Hematopoietic multipotent progenitor cell (in vitro differentiated cells): ENCODE measurements around the gene RAB29. TPM values are rescaled to one million over a fixed set of nuclear protein-coding genes. Genes with fewer than 3 reads are reported as not detected.

Source experiments
- DNase-seq, 3 donors: peaks; one replicate each; pipeline ENCODE4 v3.0.0-alpha.2; 2011 to 2015; ENCODE audit warnings: low read depth in 2 of 3, low spot score in 2 of 3
- total RNA-seq: library from RNA; depleted of rRNA; stranded (reverse); fragments of >200 nt; gene quantifications from one replicate; pipeline ENCODE4 v1.2.3, GENCODE V29; 2012

RAB29 gene
- total RNA-seq, 1 donor = 14.0 TPM

GRCh38 chr1:205766570-205766969 is 8.7 kb downstream of the RAB29 start:
- no peak for DNase-seq

GRCh38 chr1:205766038-205766437 is 9.2 kb downstream of the RAB29 start:
- no peak for DNase-seq

DNA sequence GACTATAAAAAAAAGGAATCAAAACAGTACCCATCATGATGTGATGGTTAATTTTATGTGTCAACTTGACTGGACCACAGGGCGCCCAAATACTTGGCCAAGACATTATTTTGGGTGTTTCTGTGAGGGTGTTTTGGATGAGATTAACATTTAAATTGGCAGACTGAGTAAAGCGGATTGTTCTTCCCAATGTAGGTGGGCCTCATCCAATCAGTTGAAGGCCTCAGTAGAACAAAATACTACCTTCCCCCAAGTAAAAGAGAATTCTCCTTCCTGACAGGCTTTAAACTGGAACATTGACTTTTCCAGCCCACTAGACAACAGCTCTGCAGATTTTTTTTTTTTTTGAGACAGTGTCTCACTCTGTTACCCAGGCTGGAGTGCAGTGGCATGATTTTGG is 10.7 kb downstream of the RAB29 start:
- DNase-seq = no peak

- DNase-seq = no peak
Measured at GRCh38 chr1:205763980-205764379, 11.3 kb downstream of the RAB29 start.

- DNase-seq = no peak
Measured at GRCh38 chr1:205760606-205761005, 14.7 kb downstream of the RAB29 start.

GRCh38 chr1:205756552-205756951 is 18.7 kb downstream of the RAB29 start:
- no peak for DNase-seq

GRCh38 chr1:205754857-205755256 is 20.4 kb downstream of the RAB29 start:
- no peak for DNase-seq

- DNase-seq = peak in 1 of 3 donors; percentile 15
Measured at GRCh38 chr1:205751036-205751651, 24.1 kb downstream of the RAB29 start.

GRCh38 chr1:205750138-205751035 is 24.9 kb downstream of the RAB29 start, which contains the start of gene NUCKS1:
Gene NUCKS1 (minus strand): TSS chr1:205750182. CDS start chr1:205749973, 209 bp downstream.
- peak; percentile 82 to 100 (median 99) for DNase-seq

- peak; percentile 81 to 98 (median 97) for DNase-seq
Measured at GRCh38 chr1:205749234-205750137, 25.8 kb downstream of the RAB29 start.

GRCh38 chr1:205748403-205749233 is 26.7 kb downstream of the RAB29 start:
- DNase-seq = peak in 2 of 3 donors; percentile 28 to 77

DNA sequence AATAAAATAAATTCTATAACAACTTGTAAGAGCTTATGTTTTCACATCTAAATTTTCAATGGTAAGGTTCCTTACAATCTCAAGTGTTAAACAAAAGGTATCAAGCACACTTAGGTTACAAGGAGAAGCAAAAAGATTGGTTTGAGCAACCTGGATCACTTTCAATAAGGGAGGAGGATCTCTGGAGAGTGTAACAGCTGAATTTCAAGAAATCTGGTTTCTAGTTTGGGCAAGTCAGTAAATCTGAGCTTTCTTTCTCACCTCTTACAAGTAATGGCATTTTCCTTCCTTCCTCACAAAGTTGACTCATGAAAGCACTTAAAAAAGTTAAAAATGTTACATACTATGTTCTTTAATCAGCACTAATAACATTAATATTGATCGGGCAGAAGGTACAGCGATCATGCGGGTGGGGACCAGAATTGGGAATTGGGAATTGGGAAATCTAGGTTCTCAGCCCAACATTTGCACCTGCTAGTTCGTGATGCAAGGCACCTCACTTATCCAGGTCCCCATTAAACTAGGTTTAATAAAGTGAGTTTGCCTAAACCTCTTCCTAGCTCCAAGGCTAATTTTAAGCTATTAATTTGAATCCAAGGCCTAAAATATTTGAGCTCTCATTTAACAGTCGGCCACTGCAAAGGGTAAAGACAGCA is 28.4 kb downstream of the RAB29 start:
- DNase-seq = no peak

- no peak for DNase-seq
Measured at GRCh38 chr1:205744403-205744802, 30.9 kb downstream of the RAB29 start.

DNA sequence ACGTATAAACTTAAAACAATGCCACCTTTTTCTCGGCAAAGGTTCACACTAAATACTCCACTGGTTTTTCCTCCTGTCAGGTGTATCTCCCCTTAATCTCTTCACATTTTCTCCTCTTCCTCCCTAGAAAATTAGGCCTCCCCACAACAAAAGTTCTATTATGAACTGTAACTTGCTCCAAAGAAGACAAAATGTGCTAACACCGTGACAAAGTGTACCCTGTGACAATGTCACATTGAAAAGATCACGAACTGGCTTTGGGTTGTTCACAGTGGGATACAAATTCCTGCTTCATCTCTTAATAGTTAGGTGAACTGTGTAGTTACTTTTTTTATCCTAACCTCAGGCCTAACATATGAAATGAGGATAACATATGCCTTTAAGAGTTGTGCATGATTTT is 31.3 kb downstream of the RAB29 start:
- DNase-seq = no peak

GRCh38 chr1:205741681-205742080 is 33.6 kb downstream of the RAB29 start:
- DNase-seq = no peak

GRCh38 chr1:205739348-205740160 is 35.7 kb downstream of the RAB29 start:
- peak in 1 of 3 donors; percentile 17 for DNase-seq

GRCh38 chr1:205735218-205735617 is 40.1 kb downstream of the RAB29 start:
- DNase-seq = no peak

DNA sequence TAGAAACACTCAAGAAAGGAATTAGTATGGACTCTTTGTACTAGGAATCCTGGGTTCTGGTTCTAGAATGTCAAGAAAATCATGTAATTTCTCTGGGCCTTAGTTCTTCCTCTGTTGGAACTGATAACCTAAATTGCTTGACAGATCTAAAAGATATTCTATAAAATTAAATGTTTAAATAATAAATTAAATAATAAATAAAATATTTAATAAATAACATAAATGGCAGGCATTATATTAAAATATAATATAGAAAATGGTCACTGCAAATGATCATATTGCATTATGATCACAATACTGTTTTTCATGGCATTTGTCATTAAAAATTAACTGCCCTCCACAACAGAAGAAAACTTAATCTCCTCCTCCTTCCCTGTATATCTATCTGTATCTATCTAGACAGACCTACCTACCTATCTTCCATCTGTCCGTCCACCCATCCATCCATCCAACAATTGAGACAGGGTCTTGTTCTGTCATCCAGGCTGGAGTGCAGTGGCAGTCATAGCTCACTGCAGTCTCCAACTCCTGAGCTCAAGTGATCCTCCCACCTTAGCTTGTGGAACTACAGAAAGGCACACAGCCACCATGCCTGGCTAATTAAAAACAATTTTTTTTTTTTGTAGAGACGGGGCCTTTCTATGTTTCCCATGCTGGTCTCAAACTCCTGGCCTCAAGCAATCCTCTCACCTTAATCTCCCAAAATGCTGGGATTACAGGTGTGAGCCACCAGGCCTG is 41.7 kb downstream of the RAB29 start:
- no peak for DNase-seq
